HG02763 (cell line): ENCODE results near the gene STAC2.

Experiments used
- ATAC-seq: cut with Tn5 transposase; IDR thresholded peaks from one replicate; pipeline ENCODE4 v1.9.1; 2021; ENCODE audit warnings: mild to moderate bottlenecking, moderate library complexity; ENCODE audit not compliant: unreplicated experiment

Gene STAC2

GRCh38 chr17:39231591-39232551 is 6.1 kb upstream of the STAC2 start:
- ATAC-seq, result no peak

- ATAC-seq, result no peak
Measured at GRCh38 chr17:39231091-39231561, 5.4 kb upstream of the STAC2 start.

- ATAC-seq, result no peak
Measured at GRCh38 chr17:39230361-39230760, 4.6 kb upstream of the STAC2 start.

- no peak for ATAC-seq
Measured at GRCh38 chr17:39229274-39229913, 3.6 kb upstream of the STAC2 start.

GRCh38 chr17:39227364-39227919 is 1.7 kb upstream of the STAC2 start:
- ATAC-seq, result no peak

GRCh38 chr17:39225959-39226683 is 376 bp upstream of the STAC2 start:
- ATAC-seq, result no peak

GRCh38 chr17:39224778-39225307 is 902 bp downstream of the STAC2 start:
- ATAC-seq, result no peak

- no peak for ATAC-seq
Measured at GRCh38 chr17:39223907-39224777, 1.6 kb downstream of the STAC2 start.

GRCh38 chr17:39222866-39223834 is 2.6 kb downstream of the STAC2 start:
- ATAC-seq, result no peak

GRCh38 chr17:39222151-39222550 is 3.6 kb downstream of the STAC2 start:
- no peak for ATAC-seq

GRCh38 chr17:39221572-39221971 is 4.2 kb downstream of the STAC2 start:
- ATAC-seq, result no peak

- ATAC-seq, result no peak
Measured at GRCh38 chr17:39219647-39220154, 6.0 kb downstream of the STAC2 start.

- ATAC-seq, result no peak
Measured at GRCh38 chr17:39218906-39219305, 6.8 kb downstream of the STAC2 start.

GRCh38 chr17:39217734-39218369 is 7.9 kb downstream of the STAC2 start:
- ATAC-seq, result no peak

- no peak for ATAC-seq
Measured at GRCh38 chr17:39213852-39214251, 11.9 kb downstream of the STAC2 start.

GRCh38 chr17:39212841-39213480 is 12.8 kb downstream of the STAC2 start:
- ATAC-seq, result no peak

GRCh38 chr17:39212195-39212810 is 13.4 kb downstream of the STAC2 start:
- no peak for ATAC-seq
